GM18511 (cell line): ENCODE results near the gene LGALS9.

Experiments
- ATAC-seq: cut with Tn5 transposase; IDR thresholded peaks from one replicate; pipeline ENCODE4 v1.9.1; 2021; ENCODE audit warnings: mild to moderate bottlenecking, moderate library complexity; ENCODE audit not compliant: unreplicated experiment

The LGALS9 gene

DNA sequence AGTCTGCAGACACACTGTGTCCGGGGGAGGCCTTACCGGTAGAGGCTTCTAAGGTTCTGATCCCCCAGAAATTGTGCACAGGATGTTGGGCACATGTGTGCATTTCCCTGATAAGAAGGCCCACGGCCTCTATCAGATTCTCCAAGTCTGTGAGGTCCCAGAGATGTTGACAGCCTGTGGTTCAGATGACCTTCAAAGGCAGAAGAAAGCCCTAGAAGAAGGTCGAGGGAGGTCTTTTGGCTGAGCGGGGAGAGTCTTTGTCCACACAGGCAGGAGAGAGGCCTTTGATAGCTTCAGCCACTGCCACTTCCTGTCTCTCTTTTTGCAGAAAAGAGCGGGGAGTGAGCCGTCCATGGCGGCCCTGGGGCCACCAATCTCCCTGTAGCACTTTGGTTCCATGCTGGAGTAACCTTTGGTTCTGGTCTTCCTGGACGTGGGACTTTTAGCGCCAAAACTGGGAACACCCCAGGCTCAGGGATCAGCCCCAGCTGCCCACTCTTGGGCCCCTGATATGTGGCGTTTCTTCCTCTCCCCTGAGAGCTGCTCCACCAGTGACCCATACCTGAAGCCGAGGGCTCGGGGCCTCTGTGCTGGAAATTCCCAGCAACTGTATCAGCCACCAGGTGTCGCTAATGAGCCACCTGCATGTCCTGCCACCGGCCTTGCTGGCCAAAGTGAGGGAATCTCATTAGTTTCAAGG, 28.1 kb upstream of the LGALS9 start:
- peak; percentile 70 for ATAC-seq

GRCh38 chr17:27603421-27603770, 27.6 kb upstream of the LGALS9 start:
- no peak for ATAC-seq

- ATAC-seq: no peak
These were observed 26.9 kb upstream of the LGALS9 start for GRCh38 chr17:27603880-27604794.

GRCh38 chr17:27605409-27605808, 25.6 kb upstream of the LGALS9 start:
- ATAC-seq: no peak

DNA sequence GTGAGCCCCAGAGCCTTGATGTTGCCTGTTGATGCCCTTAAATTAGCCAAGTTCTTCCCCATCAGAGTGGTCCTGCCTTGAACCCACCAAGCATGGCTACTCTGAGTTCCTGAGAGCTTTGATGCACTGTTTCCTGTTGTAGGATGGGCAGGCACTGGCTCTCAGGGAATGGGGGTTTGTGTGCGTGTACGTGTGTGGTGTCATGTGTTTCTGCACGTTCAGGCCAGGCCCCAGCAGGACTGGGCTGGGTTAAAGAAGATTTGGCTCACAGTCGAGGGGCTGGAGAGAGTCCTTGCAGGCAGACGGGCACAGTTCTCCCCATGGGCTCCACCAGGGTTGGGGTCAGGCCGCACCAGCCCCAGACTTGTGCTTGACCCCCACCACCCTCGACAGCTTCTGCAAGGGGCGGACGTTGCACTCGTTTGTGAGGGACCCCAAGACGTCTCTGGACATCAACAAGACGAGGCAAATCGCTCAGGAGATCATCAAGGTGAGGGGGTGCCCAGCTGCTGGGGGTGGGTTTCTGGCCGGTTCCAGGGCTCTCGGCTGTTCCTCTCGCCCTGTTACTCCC, 23.4 kb upstream of the LGALS9 start:
- no peak for ATAC-seq

- ATAC-seq: no peak
These were observed 22.4 kb upstream of the LGALS9 start for GRCh38 chr17:27608328-27609230.

DNA sequence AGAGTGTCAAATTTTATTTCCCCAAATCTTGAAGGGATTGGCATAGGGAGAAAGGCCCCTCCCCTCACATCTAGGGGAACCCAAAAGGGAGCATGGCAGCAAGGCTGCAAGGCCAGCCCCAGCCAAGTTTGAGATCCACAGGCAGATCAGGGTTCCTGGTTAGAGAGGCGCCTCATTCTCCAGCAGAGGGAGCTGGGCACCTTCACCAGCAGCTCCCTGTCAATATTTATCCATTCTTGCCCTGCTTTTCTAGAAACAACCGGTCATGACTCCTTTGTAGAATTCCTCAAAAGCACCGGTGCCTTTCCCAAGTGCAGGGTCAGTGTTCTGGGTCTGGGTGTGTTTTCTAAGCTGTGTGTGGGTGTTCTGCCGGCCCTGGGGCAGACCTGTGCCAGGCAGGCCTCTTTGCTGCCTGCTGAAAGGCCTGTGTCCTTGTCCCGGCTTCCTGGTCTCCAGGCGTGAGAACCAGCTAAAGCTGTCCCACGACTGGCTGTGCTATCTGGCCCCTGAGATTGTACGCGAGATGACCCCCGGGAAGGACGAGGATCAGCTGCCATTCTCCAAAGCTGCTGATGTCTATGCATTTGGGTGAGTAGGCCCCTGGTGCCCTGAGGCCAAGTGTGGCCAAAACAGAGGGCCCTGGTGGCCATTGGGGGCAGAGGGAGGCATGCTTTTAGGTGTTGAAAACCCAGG, 21.2 kb upstream of the LGALS9 start:
- ATAC-seq: no peak

DNA sequence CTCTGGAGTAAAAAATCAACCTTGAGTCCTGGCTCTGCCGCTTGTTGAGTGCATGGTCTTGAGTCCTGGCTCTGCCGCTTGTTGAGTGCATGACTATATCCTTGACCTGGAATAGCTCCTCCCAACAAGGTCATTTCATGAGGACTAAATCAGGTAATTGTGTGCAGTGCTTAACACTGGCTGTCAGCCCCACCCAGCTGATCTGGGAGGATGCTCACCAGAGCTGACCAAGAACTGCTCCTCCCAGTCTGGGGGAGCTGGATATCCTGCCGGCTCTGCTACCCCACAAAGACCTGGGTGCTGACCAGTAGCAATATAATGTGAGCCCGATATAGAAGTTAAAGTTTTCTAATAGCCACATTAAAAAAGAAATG, 20.7 kb upstream of the LGALS9 start:
- ATAC-seq: no peak

- ATAC-seq: no peak
These were observed 18.7 kb upstream of the LGALS9 start for GRCh38 chr17:27612160-27612770.

DNA sequence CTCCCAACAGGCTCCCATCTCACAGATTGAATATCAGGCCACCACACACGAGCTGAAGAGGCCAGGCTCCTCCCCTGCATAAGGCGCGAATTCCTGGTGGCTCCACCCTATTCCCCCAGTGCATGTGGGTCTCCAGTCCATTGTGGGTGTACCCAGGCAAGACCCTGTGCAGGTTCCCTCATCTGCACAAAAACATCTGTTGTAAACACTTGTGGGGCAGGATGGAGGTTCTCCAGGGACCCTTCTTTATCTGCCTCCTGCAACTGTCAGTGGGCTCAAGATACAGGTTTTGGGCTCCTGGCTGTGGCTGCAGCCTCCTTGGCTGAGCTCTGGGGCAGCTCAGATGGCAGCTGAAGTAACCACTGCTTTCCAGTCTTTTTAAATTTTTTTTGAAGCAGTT, 17.6 kb upstream of the LGALS9 start:
- ATAC-seq: no peak

DNA sequence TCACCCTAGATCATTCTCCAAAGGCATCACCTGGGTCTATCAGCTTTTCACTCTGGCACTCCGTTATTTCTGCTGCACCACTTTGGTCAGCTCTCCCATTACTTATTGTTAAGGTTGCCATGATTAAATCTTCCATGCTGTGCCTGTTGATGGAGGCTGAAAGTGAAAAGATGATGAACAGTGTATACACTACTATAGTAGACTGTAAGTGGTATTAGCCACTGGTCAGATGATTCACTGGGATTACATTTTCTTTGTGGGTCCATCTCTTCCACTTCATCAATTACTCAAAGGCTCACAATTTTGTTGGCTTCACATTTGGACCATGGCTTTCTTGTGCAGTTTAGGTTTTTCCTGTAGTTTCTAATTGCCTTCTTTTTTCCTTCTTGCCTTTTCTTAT, 15.9 kb upstream of the LGALS9 start:
- ATAC-seq: no peak

GRCh38 chr17:27616414-27616813, 14.6 kb upstream of the LGALS9 start:
- no peak for ATAC-seq

GRCh38 chr17:27618417-27618816, 12.6 kb upstream of the LGALS9 start:
- ATAC-seq: no peak

DNA sequence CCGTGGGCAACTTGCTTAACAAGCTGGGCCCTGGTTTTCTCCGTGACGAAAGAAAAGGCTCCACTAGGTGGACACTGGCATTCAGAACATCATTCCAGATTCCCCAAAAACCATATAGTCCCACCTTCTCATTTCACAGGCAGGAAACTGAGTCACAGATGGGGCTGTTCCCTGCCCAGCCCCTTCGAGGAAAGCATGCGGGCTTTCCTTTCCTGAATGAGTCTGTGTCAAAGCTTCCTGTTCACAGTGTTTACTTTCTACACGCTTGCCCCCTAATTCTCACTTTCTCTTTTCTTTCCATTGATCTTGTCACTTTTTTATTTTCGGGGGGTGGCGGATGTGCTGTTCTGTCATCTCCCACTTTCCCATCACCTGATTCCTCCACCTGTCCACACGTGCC, 10.3 kb upstream of the LGALS9 start:
- ATAC-seq: no peak

- no peak for ATAC-seq
These were observed 9.5 kb upstream of the LGALS9 start for GRCh38 chr17:27621536-27621935.

GRCh38 chr17:27621942-27622559, 8.9 kb upstream of the LGALS9 start:
- no peak for ATAC-seq

DNA sequence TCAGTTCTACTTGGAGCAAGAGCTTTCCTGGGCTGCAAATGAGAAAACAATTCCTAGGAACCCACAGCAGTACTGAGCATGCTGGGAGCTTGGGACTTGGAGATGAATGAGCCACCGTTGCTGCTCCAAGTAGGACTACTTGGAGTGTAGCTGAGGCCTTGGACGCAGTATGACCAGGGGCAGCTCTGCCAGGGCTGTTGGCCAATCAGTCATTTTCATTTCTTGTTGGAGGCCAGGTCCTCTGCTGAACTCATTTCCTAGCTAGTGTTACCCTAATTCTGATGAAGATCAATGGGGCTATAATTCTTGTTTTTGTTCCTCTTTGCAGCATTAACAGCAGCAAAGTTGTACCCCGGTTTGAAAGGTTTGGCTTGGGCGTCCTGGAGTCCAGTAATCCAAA, 8.0 kb upstream of the LGALS9 start:
- no peak for ATAC-seq

DNA sequence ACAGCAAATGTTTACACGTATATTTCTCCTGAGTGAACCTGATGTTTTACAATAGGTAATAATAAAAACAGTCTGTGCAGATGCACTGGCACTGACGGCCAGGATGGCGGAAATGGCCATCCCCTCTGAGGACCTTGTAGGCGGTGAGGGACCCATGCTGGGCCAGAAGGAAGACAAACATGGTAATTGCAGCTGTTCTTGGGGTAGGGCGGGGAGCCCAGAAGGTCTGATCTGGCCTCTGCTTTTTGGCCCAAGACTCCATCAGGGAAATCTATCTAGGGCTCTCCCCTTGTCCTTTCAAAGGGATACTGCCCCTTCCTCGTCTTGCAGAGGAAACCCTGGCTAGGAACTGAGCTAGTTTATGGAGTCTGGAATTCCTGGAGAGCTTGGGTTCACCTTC, 7.4 kb upstream of the LGALS9 start:
- no peak for ATAC-seq

- ATAC-seq: no peak
These were observed 6.4 kb upstream of the LGALS9 start for GRCh38 chr17:27624539-27624938.

GRCh38 chr17:27625856-27626255, 5.1 kb upstream of the LGALS9 start:
- no peak for ATAC-seq
